Measurements from ENCODE around the gene SMG6.
"Not testable (repeated sequence)": the region's sequence is repeated elsewhere in the genome, so short reads cannot be mapped to it uniquely, and the experiment has no call there.

Gene SMG6

GRCh38 chr17:2212400-2212981, 91.1 kb downstream of the SMG6 start:
- WGBS: 95% methylated on average over 10 of the region's 10 CpGs
- peaks cover 42% of the 10 kb centered on the region for H3K4me1 ChIP-seq (ENCODE audit: insufficient read depth, low read length)
- no peak overlapping the region for H3K9ac ChIP-seq (ENCODE audit: low read depth, low read length)
- H3K4me3 ChIP-seq (ENCODE audit: low read length): no peak overlapping the region
- H3K36me3 ChIP-seq (ENCODE audit: insufficient read depth, low read length): no peaks in the 10 kb centered on the region
- no peak overlapping the region for H3K27ac ChIP-seq (ENCODE audit: low read depth, low read length)
- H3K27me3 ChIP-seq (ENCODE audit: insufficient read depth, low read length): no peaks in the 10 kb centered on the region
- H3K9me3 ChIP-seq (ENCODE audit: insufficient read depth, low read depth, low read length): no peaks in the 10 kb centered on the region

- no peak overlapping the region for H3K27ac ChIP-seq (ENCODE audit: low read depth, low read length)
- 96% methylated on average over 5 of the region's 6 CpGs for WGBS
- H3K27me3 ChIP-seq (ENCODE audit: insufficient read depth, low read length): no peaks in the 10 kb centered on the region
- H3K4me1 ChIP-seq (ENCODE audit: insufficient read depth, low read length): peaks cover 40% of the 10 kb centered on the region
- no peaks in the 10 kb centered on the region for H3K9me3 ChIP-seq (ENCODE audit: insufficient read depth, low read depth, low read length)
- H3K9ac ChIP-seq (ENCODE audit: low read depth, low read length): no peak overlapping the region
- H3K36me3 ChIP-seq (ENCODE audit: insufficient read depth, low read length): no peaks in the 10 kb centered on the region
- no peak overlapping the region for H3K4me3 ChIP-seq (ENCODE audit: low read length)
These were observed 91.8 kb downstream of the SMG6 start for GRCh38 chr17:2211661-2212399.

- Histone ChIP-seq H3K9me3 (ENCODE audit: insufficient read depth, low read depth, low read length) (no peaks in the 10 kb centered on the region), H3K4me1 (ENCODE audit: insufficient read depth, low read length) (peaks cover 30% of the 10 kb centered on the region)
- 97% methylated on average over 1 of the region's 2 CpGs for WGBS
These were observed 92.9 kb downstream of the SMG6 start for GRCh38 chr17:2210726-2211125.

GRCh38 chr17:2207815-2208515, 95.6 kb downstream of the SMG6 start:
- H3K4me1 ChIP-seq (ENCODE audit: insufficient read depth, low read length): 0 out of 2 replicates have a peak, but pooled peaks cover 5% of the 10 kb centered on the region
- no peak overlapping the region for H3K27ac ChIP-seq (ENCODE audit: low read depth, low read length)
- H3K9ac ChIP-seq (ENCODE audit: low read depth, low read length): no peak overlapping the region; the same call in 1 of the 2 replicates
- H3K4me3 ChIP-seq (ENCODE audit: low read length): no peak overlapping the region
- H3K27me3 ChIP-seq (ENCODE audit: insufficient read depth, low read length): no peaks in the 10 kb centered on the region
- 89% methylated on average over 11 of the region's 12 CpGs for WGBS
- no peaks in the 10 kb centered on the region for H3K9me3 ChIP-seq (ENCODE audit: insufficient read depth, low read depth, low read length)
- H3K36me3 ChIP-seq (ENCODE audit: insufficient read depth, low read length): no peaks in the 10 kb centered on the region

More at GRCh38 chr17:2210726-2211125, 92.9 kb downstream of the SMG6 start:
- Histone ChIP-seq H3K27ac (ENCODE audit: low read depth, low read length) (no peak overlapping the region), H3K4me3 (ENCODE audit: low read length) (no peak overlapping the region), H3K27me3 (ENCODE audit: insufficient read depth, low read length) (no peaks in the 10 kb centered on the region), H3K9ac (ENCODE audit: low read depth, low read length) (no peak overlapping the region), H3K36me3 (ENCODE audit: insufficient read depth, low read length) (no peaks in the 10 kb centered on the region)

- Histone ChIP-seq H3K4me1 (ENCODE audit: insufficient read depth, low read length) (0 out of 2 replicates have a peak, but pooled peaks cover 2% of the 10 kb centered on the region), H3K36me3 (ENCODE audit: insufficient read depth, low read length) (no peaks in the 10 kb centered on the region), H3K27ac (ENCODE audit: low read depth, low read length) (no peak overlapping the region), H3K9me3 (ENCODE audit: insufficient read depth, low read depth, low read length) (no peaks in the 10 kb centered on the region), H3K4me3 (ENCODE audit: low read length) (no peak overlapping the region), H3K27me3 (ENCODE audit: insufficient read depth, low read length) (no peaks in the 10 kb centered on the region), H3K9ac (ENCODE audit: low read depth, low read length) (no peak overlapping the region)
- WGBS: 98% methylated on average over 6 of the region's 7 CpGs
These were observed 99.2 kb downstream of the SMG6 start for GRCh38 chr17:2204393-2204792.

GRCh38 chr17:2203818-2204217, 99.8 kb downstream of the SMG6 start:
- 96% methylated on average over 3 of the region's 3 CpGs for WGBS
- H3K36me3 ChIP-seq (ENCODE audit: insufficient read depth, low read length): no peaks in the 10 kb centered on the region
- H3K9me3 ChIP-seq (ENCODE audit: insufficient read depth, low read depth, low read length): no peaks in the 10 kb centered on the region

GRCh38 chr17:2202996-2203575, 100.5 kb downstream of the SMG6 start:
- Histone ChIP-seq H3K27me3 (ENCODE audit: insufficient read depth, low read length) (no peaks in the 10 kb centered on the region), H3K4me1 (ENCODE audit: insufficient read depth, low read length) (0 out of 2 replicates have a peak, but pooled peaks cover 2% of the 10 kb centered on the region), H3K4me3 (ENCODE audit: low read length) (no peak overlapping the region), H3K9me3 (ENCODE audit: insufficient read depth, low read depth, low read length) (no peaks in the 10 kb centered on the region), H3K27ac (ENCODE audit: low read depth, low read length) (no peak overlapping the region), H3K9ac (ENCODE audit: low read depth, low read length) (no peak overlapping the region), H3K36me3 (ENCODE audit: insufficient read depth, low read length) (no peaks in the 10 kb centered on the region)
- 89% methylated on average over 3 of the region's 3 CpGs for WGBS

More at GRCh38 chr17:2203818-2204217, 99.8 kb downstream of the SMG6 start:
- H3K9ac ChIP-seq (ENCODE audit: low read depth, low read length): no peak overlapping the region
- 0 out of 2 replicates have a peak, but pooled peaks cover 2% of the 10 kb centered on the region for H3K4me1 ChIP-seq (ENCODE audit: insufficient read depth, low read length)
- H3K27ac ChIP-seq (ENCODE audit: low read depth, low read length): no peak overlapping the region
- no peaks in the 10 kb centered on the region for H3K27me3 ChIP-seq (ENCODE audit: insufficient read depth, low read length)
- H3K4me3 ChIP-seq (ENCODE audit: low read length): no peak overlapping the region

- 93% methylated on average over 5 of the region's 5 CpGs for WGBS
These were observed 101.1 kb downstream of the SMG6 start for GRCh38 chr17:2202302-2202995.

GRCh38 chr17:2199386-2199785, 104.2 kb downstream of the SMG6 start:
- H3K9ac ChIP-seq (ENCODE audit: low read depth, low read length); H3K27ac ChIP-seq (ENCODE audit: low read depth, low read length); H3K4me1 ChIP-seq (ENCODE audit: insufficient read depth, low read length); H3K9me3 ChIP-seq (ENCODE audit: insufficient read depth, low read depth, low read length); H3K27me3 ChIP-seq (ENCODE audit: insufficient read depth, low read length); H3K36me3 ChIP-seq (ENCODE audit: insufficient read depth, low read length); H3K4me3 ChIP-seq (ENCODE audit: low read length): not testable (repeated sequence)
- WGBS: 96% methylated on average over 8 of the region's 8 CpGs

More at GRCh38 chr17:2202302-2202995, 101.1 kb downstream of the SMG6 start:
- Histone ChIP-seq H3K4me3 (ENCODE audit: low read length) (no peak overlapping the region), H3K9ac (ENCODE audit: low read depth, low read length) (no peak overlapping the region), H3K4me1 (ENCODE audit: insufficient read depth, low read length) (no peaks in the 10 kb centered on the region), H3K27ac (ENCODE audit: low read depth, low read length) (no peak overlapping the region), H3K9me3 (ENCODE audit: insufficient read depth, low read depth, low read length) (no peaks in the 10 kb centered on the region), H3K27me3 (ENCODE audit: insufficient read depth, low read length) (no peaks in the 10 kb centered on the region), H3K36me3 (ENCODE audit: insufficient read depth, low read length) (no peaks in the 10 kb centered on the region)

- 87% methylated on average over 6 of the region's 6 CpGs for WGBS
- no peaks in the 10 kb centered on the region for H3K9me3 ChIP-seq (ENCODE audit: insufficient read depth, low read depth, low read length)
- no peak overlapping the region for H3K9ac ChIP-seq (ENCODE audit: low read depth, low read length)
- H3K27me3 ChIP-seq (ENCODE audit: insufficient read depth, low read length): no peaks in the 10 kb centered on the region
- no peak overlapping the region for H3K27ac ChIP-seq (ENCODE audit: low read depth, low read length)
- H3K36me3 ChIP-seq (ENCODE audit: insufficient read depth, low read length): no peaks in the 10 kb centered on the region; the same call in 1 of the 2 replicates
- peaks cover 11% of the 10 kb centered on the region for H3K4me1 ChIP-seq (ENCODE audit: insufficient read depth, low read length)
- no peak overlapping the region for H3K4me3 ChIP-seq (ENCODE audit: low read length)
These were observed 104.7 kb downstream of the SMG6 start for GRCh38 chr17:2198927-2199326.

Measured in HUES64 (cell line).